C4-2B (cell line): Measurements from ENCODE around the gene KCNAB3.
A peak's percentile ranks its signal among the peaks of the same experiment; 100 is the strongest.

Source experiments
- H3K27ac ChIP-seq: fragments of 450-650 bp; 2 replicates; pipeline ENCODE4 v1.5.1; 2017
- ZFX ChIP-seq: fragments of 450-650 bp; IDR thresholded peaks from 2 replicates; pipeline ENCODE4 v1.6.1; 2017
- TF ChIP-seq, protein P1 (sequence below): fragments of 450-650 bp; conservative IDR thresholded peaks from 2 replicates; pipeline ENCODE4 v1.5.1; 2017; ENCODE audit warnings: mild to moderate bottlenecking

The KCNAB3 gene

DNA sequence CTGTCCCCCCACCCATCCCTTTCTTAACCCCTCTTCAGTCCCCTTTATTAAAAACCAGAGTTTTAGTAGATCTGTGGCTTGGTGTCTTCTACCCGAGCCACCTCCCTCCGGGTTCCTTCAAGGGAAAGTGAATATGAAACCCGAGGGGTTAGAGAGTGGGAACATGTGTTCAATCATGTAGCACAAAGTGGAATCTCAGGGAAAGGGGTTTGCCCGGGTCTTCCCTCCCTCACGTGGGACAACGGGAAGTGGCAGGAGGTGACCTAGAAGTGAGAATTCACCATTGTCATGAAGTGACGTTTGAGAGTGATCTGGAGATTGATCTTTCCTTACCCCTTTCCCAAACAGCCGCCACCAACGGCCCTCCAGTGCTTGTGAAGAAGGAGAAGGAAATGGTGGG, 18.5 kb downstream of the KCNAB3 start:
- TF ChIP-seq ZFX: no peak
- TF ChIP-seq, protein P1, sequence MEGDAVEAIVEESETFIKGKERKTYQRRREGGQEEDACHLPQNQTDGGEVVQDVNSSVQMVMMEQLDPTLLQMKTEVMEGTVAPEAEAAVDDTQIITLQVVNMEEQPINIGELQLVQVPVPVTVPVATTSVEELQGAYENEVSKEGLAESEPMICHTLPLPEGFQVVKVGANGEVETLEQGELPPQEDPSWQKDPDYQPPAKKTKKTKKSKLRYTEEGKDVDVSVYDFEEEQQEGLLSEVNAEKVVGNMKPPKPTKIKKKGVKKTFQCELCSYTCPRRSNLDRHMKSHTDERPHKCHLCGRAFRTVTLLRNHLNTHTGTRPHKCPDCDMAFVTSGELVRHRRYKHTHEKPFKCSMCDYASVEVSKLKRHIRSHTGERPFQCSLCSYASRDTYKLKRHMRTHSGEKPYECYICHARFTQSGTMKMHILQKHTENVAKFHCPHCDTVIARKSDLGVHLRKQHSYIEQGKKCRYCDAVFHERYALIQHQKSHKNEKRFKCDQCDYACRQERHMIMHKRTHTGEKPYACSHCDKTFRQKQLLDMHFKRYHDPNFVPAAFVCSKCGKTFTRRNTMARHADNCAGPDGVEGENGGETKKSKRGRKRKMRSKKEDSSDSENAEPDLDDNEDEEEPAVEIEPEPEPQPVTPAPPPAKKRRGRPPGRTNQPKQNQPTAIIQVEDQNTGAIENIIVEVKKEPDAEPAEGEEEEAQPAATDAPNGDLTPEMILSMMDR: no peak
- no peak overlapping the region for H3K27ac ChIP-seq

DNA sequence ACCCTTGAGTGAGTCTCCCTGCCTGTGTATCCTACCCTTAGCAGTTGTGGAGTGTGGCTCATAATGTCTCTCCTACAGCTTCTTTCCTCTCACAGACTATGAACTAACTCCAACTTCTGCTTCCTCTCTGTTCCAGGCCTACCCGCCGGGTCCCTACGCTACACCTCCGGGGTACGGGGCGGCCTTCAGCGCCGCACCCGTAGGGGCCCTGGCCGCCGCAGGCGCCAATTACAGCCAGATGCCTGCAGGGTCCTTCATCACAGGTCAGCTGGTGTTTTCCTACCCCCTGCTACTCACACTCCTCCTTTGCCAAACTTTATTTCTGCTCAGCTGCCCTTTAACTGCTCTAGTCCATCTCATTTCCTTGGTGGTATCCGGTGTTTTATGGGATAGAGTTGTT, 18.9 kb downstream of the KCNAB3 start:
- TF ChIP-seq, protein P1: no peak
- no peak overlapping the region for H3K27ac ChIP-seq

DNA sequence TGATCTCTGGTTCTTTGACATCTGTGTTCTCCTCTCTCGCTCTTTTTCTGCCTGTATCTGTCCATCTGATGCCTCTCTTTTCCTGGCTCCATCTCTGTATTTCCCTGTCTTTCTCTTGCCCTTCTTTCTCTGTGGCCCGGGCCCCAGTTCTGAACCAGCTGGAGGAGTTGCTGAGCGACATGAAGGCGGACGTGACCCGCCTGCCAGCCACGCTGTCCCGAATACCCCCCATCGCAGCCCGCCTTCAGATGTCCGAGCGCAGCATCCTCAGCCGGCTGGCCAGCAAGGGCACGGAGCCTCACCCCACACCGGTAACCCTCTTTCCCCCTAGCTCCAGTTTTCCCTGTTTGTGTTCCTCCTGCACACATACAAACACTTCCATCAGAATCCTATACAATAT, 19.4 kb downstream of the KCNAB3 start:
- no peak overlapping the region for H3K27ac ChIP-seq
- no peak for TF ChIP-seq ZFX
- TF ChIP-seq, protein P1: no peak

DNA sequence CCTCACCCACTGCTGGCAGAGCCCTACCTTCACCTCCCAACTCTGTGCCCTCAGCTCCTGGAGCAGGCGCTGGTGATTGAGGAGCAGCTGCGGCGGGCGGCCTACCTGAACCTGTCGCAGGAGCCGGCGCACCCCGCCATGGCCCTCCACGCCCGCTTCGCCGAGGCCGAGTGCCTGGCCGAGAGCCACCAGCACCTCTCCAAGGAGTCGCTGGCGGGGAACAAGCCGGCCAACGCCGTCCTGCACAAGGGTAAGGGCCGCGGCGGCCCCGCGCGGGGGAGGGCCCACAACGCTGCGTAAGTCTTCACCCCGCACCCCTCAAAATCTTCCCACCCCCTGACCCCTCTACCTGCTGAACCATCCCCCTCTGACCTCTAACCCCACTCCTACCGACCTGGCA, 20.6 kb downstream of the KCNAB3 start:
- no peak for TF ChIP-seq ZFX
- TF ChIP-seq, protein P1: no peak
- H3K27ac ChIP-seq: no peak overlapping the region; the same call in 1 of the 2 replicates

DNA sequence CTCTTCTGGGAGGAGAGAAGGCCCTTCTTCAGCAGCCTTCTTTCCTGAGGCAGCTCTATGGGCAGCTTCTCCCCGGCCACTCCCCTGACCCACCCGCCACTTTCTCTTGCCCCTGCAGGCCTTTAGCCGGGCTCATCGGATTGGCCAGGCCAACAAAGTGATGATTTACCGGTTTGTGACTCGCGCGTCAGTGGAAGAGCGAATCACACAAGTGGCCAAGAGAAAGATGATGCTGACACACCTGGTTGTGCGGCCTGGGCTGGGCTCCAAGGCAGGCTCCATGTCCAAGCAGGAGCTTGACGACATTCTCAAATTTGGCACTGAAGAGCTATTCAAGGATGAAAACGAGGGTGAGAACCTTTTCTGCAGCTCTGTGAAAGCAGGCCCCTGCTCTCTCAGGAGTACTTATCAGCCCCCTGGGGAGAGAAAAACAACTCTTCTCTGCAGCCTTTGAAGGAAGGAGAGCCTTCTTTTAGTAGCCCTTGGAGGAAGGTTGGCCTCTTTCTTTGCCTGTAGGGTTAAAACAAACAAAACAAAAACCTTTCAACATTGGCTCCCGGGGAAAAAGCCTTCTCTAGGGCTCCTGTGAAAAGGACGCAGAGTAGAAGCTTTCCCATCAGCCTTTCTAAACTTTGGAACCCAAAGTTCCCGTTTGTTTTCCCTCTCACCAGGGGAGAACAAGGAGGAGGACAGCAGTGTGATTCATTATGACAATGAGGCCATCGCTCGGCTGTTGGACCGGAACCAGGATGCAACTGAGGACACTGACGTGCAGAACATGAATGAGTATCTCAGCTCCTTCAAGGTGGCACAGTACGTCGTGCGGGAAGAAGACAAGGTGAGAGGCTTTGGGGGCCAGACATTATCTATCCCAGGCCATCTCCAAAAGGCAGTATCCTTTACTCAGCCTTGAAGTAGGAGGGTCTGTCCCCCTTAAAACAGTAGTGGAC, 26.2 kb downstream of the KCNAB3 start:
- H3K27ac ChIP-seq: peak overlapping the region; percentile 70
- TF ChIP-seq, protein P1: no peak
- no peak for TF ChIP-seq ZFX

DNA sequence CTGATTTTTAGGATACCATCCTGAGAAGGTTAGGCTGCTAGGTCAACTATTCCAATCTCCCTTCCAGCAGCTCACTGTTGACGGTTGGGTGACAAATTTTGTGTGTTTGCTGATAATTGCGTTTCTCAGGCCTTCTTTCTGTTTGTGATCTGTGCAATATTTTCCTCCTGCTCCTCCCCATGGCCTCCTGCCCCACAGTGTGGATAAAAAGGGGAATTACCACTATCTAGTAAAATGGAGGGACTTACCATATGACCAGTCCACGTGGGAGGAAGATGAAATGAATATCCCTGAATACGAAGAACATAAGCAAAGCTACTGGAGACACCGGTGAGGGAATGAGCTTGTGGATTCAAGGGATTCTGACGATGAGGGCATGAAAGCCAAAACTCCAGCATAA, 31.9 kb downstream of the KCNAB3 start:
- TF ChIP-seq ZFX: no peak
- H3K27ac ChIP-seq: no peak overlapping the region

DNA sequence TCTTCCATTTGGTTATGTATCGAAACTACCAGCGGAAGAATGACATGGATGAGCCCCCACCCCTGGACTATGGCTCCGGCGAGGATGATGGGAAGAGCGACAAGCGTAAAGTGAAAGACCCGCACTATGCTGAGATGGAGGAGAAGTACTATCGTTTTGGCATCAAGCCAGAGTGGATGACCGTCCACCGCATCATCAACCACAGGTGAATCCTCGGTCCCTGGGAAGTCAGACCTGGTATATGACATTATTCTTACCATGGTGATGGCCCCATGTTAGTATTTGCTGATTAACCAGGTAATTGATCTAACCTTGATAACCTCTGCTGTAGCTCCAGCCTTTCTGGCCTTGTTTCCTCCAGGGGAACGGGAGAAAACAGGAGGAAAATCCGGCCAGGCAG, 32.6 kb downstream of the KCNAB3 start:
- no peak overlapping the region for H3K27ac ChIP-seq
- TF ChIP-seq, protein P1: no peak
- TF ChIP-seq ZFX: no peak

DNA sequence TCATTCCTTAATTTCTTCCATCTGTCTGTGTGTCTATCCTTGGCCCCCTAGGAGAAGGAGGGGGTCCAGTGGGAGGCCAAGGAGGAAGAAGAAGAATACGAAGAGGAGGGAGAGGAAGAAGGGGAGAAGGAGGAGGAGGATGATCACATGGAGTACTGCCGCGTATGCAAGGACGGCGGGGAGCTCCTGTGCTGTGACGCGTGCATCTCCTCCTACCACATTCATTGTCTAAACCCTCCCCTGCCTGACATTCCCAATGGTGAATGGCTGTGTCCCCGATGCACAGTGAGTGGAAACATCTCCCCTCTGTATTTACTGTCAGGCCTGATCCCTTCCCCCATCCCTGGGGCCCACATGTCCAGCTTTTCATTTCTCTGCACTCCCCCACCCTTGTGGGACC, 34.8 kb downstream of the KCNAB3 start:
- H3K27ac ChIP-seq: no peak overlapping the region
- TF ChIP-seq, protein P1: no peak
- no peak for TF ChIP-seq ZFX
